ENCODE results near the gene NPHP4. TPM values are rescaled to one million over a fixed set of nuclear protein-coding genes. Genes with fewer than 3 reads are reported as not detected.

The NPHP4 gene
- polyA plus RNA-seq, 2 of the 4 experiments (the other 2 are of a cell fraction), result 2.9 to 5.1 TPM

DNA sequence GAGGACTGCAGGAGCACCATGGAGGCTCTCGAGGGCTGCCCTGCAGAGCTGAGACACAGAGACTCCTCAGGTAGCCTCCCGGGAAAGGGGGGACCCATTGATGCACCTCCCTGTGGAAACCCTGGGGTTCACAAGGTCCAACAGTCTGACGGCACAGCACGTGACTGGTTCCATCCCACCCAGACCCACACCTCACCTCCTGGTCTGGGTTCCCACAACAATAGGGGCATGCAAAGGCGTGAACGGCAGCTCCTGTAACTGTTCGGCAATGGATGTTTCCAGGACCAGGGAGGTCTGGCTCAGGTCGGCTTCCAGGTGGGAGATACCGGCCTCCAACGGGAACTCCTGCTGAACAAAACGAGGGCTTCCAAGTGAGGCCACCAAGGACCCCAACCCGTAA lies 86.8 kb downstream of the NPHP4 start:
- TF ChIP-seq, protein P1, sequence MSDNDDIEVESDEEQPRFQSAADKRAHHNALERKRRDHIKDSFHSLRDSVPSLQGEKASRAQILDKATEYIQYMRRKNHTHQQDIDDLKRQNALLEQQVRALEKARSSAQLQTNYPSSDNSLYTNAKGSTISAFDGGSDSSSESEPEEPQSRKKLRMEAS (IDR thresholded peaks at IDR 0.05), result no peak
- TF ChIP-seq MAFK (IDR thresholded peaks at IDR 0.05; ENCODE audit: partially characterized antibody) (no peak), MYC (IDR thresholded peaks at IDR 0.05; ENCODE audit: borderline replicate concordance, low read length) (no peak), JUNB (IDR thresholded peaks at IDR 0.05) (no peak), JUN (IDR thresholded peaks at IDR 0.05) (no peak), NFE2L2 (conservative IDR thresholded peaks at IDR 0.05; ENCODE audit: low read length) (no peak), HES2 (IDR thresholded peaks at IDR 0.05) (no peak), GATA3 (IDR thresholded peaks at IDR 0.05; ENCODE audit: borderline replicate concordance) (no peak)
- no peaks in the 10 kb centered on the region for H3K4me1 ChIP-seq
- H3K4me3 ChIP-seq, result no peak overlapping the region
- no peak overlapping the region for H3K27ac ChIP-seq
- WGBS (ENCODE audit: missing lambda C conversion rate), result 93% methylated on average over 5 of the region's 12 CpGs
- FAIRE-seq (no peak), ATAC-seq (no peak), DNase-seq (ENCODE audit: low read depth in 1 of 2, low spot score in 1 of 2) (no peak)
- POLR2A ChIA-PET, result no interaction called here
- no peak overlapping the region for H3K4me2 ChIP-seq
- H3K9me3 ChIP-seq, result no peaks in the 10 kb centered on the region
- CTCF ChIA-PET, result interaction anchor here (1.3 to 4.6 kb wide), 3 partner anchors 10 to 396 kb away, joined by 3 to 18 read pairs (median 4); no protein-coding TSS in a partner anchor

DNA sequence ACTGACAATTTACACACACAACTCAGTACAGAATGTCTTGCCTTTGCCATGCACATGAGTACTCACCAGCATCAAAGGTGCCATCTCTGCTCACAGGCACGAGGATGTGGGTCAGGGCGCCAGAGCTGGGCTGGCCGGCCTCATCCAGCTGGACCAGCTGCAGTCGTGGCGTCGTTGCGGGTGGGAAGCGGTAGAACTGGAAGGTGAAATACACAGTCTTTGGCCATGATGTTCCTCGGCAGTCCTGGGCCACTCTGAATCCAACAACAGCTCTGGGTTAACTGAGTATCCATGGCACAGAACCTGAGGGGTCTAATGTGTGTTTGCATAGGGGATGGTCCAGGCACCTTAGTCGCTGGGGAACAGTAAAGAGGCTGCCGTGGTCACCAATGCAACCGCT lies 87.7 kb downstream of the NPHP4 start:
- TF ChIP-seq RCOR1 (IDR thresholded peaks at IDR 0.05; ENCODE audit: low read depth, low read length) (no peak), KDM5A (IDR thresholded peaks at IDR 0.05) (no peak), EHF (CRISPR knock-in tag; IDR thresholded peaks at IDR 0.05) (no peak), TFCP2L1 (CRISPR knock-in tag; IDR thresholded peaks at IDR 0.05) (no peak), ZFP36 (IDR thresholded peaks at IDR 0.05; ENCODE audit: borderline replicate concordance, partially characterized antibody) (no peak), HDAC2 (IDR thresholded peaks at IDR 0.05) (no peak), POLR2A (IDR thresholded peaks at IDR 0.05; ENCODE audit: low read length) (no peak), SREBF2 (IDR thresholded peaks at IDR 0.05) (no peak), CHD2 (IDR thresholded peaks at IDR 0.05; ENCODE audit: low read length, partially characterized antibody) (no peak)
- Histone ChIP-seq H3K4me3 (no peak overlapping the region), H3K9me3 (no peaks in the 10 kb centered on the region), H3K4me1 (no peaks in the 10 kb centered on the region), H3K4me2 (no peak overlapping the region), H3K27ac (no peak overlapping the region)
- FAIRE-seq (no peak), DNase-seq (ENCODE audit: low read depth in 1 of 2, low spot score in 1 of 2) (no peak), ATAC-seq (no peak)
- CTCF ChIA-PET, result interaction anchor here (1.3 to 4.6 kb wide), 2 partner anchors 11 to 15 kb away, joined by 3 to 18 read pairs; no protein-coding TSS in a partner anchor
- POLR2A ChIA-PET, result no interaction called here
- 93% methylated on average over 8 of the region's 12 CpGs for WGBS (ENCODE audit: missing lambda C conversion rate)

- Histone ChIP-seq H3K4me1 (no peaks in the 10 kb centered on the region), H3K4me3 (no peak overlapping the region), H3K4me2 (no peak overlapping the region), H3K9me3 (no peaks in the 10 kb centered on the region), H3K27ac (no peak overlapping the region)
- ChIA-PET POLR2A (no interaction called here), CTCF (interaction anchor here (1.3 to 4.6 kb wide), 2 partner anchors 12 to 14 kb away, joined by 3 to 18 read pairs; no protein-coding TSS in a partner anchor)
- DNase-seq (ENCODE audit: low read depth in 1 of 2, low spot score in 1 of 2) (no peak), FAIRE-seq (no peak), ATAC-seq (no peak)
- no peak for TF ChIP-seq POLR2A (IDR thresholded peaks at IDR 0.05; ENCODE audit: low read length)
- TF ChIP-seq RARB (CRISPR knock-in tag; IDR thresholded peaks at IDR 0.05), result no peak
- no peak for TF ChIP-seq CHD2 (IDR thresholded peaks at IDR 0.05; ENCODE audit: low read length, partially characterized antibody)
- no peak for TF ChIP-seq CHD4 (IDR thresholded peaks at IDR 0.05; ENCODE audit: borderline replicate concordance)
- TF ChIP-seq EHF (CRISPR knock-in tag; IDR thresholded peaks at IDR 0.05), result no peak
- TF ChIP-seq ATOH8 (CRISPR knock-in tag; IDR thresholded peaks at IDR 0.05; ENCODE audit: low read depth), result no peak
- TF ChIP-seq TP53 (CRISPR knock-in tag; IDR thresholded peaks at IDR 0.05), result no peak
- 94% methylated on average over 8 of the region's 8 CpGs for WGBS (ENCODE audit: missing lambda C conversion rate)
Observed at GRCh38 chr1:5903680-5904079, 88.5 kb downstream of the NPHP4 start.

GRCh38 chr1:5903031-5903430 lies 89.2 kb downstream of the NPHP4 start:
- H3K4me3 ChIP-seq, result no peak overlapping the region
- H3K27ac ChIP-seq, result no peak overlapping the region
- ChIA-PET CTCF (interaction anchor here (4.6 kb wide), 1 partner anchor 13 kb away, joined by 18 read pairs; no protein-coding TSS in a partner anchor), POLR2A (no interaction called here)
- 92% methylated on average over 5 of the region's 5 CpGs for WGBS (ENCODE audit: missing lambda C conversion rate)
- no peak overlapping the region for H3K4me2 ChIP-seq
- no peaks in the 10 kb centered on the region for H3K4me1 ChIP-seq
- H3K9me3 ChIP-seq, result no peaks in the 10 kb centered on the region
- DNase-seq (ENCODE audit: low read depth in 1 of 2, low spot score in 1 of 2) (no peak), FAIRE-seq (no peak), ATAC-seq (no peak)
- TF ChIP-seq BHLHE40 (IDR thresholded peaks at IDR 0.05; ENCODE audit: low read depth, low read length), result no peak
- no peak for TF ChIP-seq CBX8 (IDR thresholded peaks at IDR 0.05)
- no peak for TF ChIP-seq SREBF2 (IDR thresholded peaks at IDR 0.05)
- no peak for TF ChIP-seq HOXA7 (CRISPR knock-in tag; IDR thresholded peaks at IDR 0.05)
- TF ChIP-seq PHF8 (IDR thresholded peaks at IDR 0.05; ENCODE audit: borderline replicate concordance, low read depth), result no peak
- no peak for TF ChIP-seq ZFP36 (IDR thresholded peaks at IDR 0.05; ENCODE audit: borderline replicate concordance, partially characterized antibody)
- no peak for TF ChIP-seq NFE2L2 (conservative IDR thresholded peaks at IDR 0.05; ENCODE audit: low read length)
- no peak for TF ChIP-seq EHMT2 (IDR thresholded peaks at IDR 0.05; ENCODE audit: low read depth)
- no peak for TF ChIP-seq POLR2AphosphoS2 (conservative IDR thresholded peaks at IDR 0.05; ENCODE audit: low read length)
- TF ChIP-seq, protein P2, sequence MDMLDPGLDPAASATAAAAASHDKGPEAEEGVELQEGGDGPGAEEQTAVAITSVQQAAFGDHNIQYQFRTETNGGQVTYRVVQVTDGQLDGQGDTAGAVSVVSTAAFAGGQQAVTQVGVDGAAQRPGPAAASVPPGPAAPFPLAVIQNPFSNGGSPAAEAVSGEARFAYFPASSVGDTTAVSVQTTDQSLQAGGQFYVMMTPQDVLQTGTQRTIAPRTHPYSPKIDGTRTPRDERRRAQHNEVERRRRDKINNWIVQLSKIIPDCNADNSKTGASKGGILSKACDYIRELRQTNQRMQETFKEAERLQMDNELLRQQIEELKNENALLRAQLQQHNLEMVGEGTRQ (IDR thresholded peaks at IDR 0.05), result no peak
- TF ChIP-seq FOXS1 (CRISPR knock-in tag; IDR thresholded peaks at IDR 0.05), result no peak
- no peak for TF ChIP-seq ZNF302 (CRISPR knock-in tag; IDR thresholded peaks at IDR 0.05)
- TF ChIP-seq GATA3 (IDR thresholded peaks at IDR 0.05; ENCODE audit: borderline replicate concordance), result no peak
- no peak for TF ChIP-seq CBX2 (IDR thresholded peaks at IDR 0.05; ENCODE audit: borderline replicate concordance, low read depth)
- TF ChIP-seq MAFK (IDR thresholded peaks at IDR 0.05; ENCODE audit: partially characterized antibody), result no peak
